Measurements from ENCODE around the gene THRB.
A peak's percentile ranks its signal among the peaks of the same experiment; 100 is the strongest.

Gene THRB
- total RNA-seq, result 0 to 0.32 (median 0.06) reads per million in 9 experiments

DNA sequence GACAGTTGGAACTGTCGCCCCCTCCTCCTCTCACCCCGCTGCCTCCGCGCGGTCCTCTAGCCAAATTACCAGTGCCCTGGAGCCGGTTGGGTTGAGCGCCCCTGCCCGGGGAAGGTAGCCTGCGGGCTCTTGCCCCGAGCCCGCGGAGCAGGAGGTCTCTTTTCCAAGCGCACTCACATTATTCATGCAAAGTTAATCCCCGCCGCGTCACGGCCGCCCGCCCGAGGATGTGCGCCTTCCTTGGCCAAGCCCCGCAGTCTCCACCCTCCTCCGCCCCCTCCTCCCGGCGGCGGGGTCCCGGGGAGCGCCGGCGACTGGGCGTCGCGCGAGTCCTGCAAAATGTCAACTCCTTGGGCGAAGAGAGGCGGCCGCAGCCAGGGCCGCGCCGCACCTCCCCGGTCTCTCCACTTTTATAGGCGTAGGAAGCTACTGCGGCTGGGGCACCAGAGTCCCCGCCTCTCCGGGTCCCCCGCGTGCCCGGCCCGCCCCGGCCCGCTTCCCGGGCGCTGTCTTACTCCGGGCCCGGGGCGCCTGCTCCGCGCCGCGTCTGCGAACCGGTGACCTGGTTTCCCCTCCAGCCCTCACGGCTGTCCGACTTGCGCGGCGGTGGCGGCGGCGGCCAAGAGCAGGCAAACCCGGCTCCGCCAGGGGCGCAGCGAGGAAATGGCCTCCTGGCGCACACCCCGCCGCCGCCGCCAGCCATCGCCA, at the start of gene THRB:
TSS of gene THRB (minus strand) at position 233 of the 708 bp plus-strand sequence.
- H3K27me3 Mint-ChIP-seq, result peaks cover 14 to 49% of the 10 kb centered on the region in 2 donors
- DNase-seq (no peak), ATAC-seq (replicated peaks) (no peak)
- no peak within 1 kb of the TSS for H3K27ac Mint-ChIP-seq
- peaks cover 0 to 2% of the 10 kb centered on the region in 2 donors for H3K4me1 Mint-ChIP-seq (ENCODE audit: low read depth in 2 of 2)
- peak within 1 kb of the TSS in 1 of 2 donors; percentile 47 for H3K4me3 Mint-ChIP-seq
- H3K9me3 Mint-ChIP-seq, result peaks cover 0 to 7% of the 10 kb centered on the region in 2 donors
- no peaks in the 10 kb centered on the region for H3K36me3 Mint-ChIP-seq (ENCODE audit: insufficient read depth)

GRCh38 chr3:24541935-24542334, 47.3 kb upstream of the THRB start:
- H3K4me3 Mint-ChIP-seq, result no peak overlapping the region
- DNase-seq (no peak), ATAC-seq (replicated peaks) (no peak)
- H3K36me3 Mint-ChIP-seq (ENCODE audit: insufficient read depth), result no peaks in the 10 kb centered on the region
- H3K27ac Mint-ChIP-seq, result no peak overlapping the region
- no peaks in the 10 kb centered on the region for H3K4me1 Mint-ChIP-seq (ENCODE audit: low read depth in 2 of 2)
- H3K27me3 Mint-ChIP-seq, result no peaks in the 10 kb centered on the region
- H3K9me3 Mint-ChIP-seq, result peaks cover 0 to 9% of the 10 kb centered on the region in 2 donors

DNA sequence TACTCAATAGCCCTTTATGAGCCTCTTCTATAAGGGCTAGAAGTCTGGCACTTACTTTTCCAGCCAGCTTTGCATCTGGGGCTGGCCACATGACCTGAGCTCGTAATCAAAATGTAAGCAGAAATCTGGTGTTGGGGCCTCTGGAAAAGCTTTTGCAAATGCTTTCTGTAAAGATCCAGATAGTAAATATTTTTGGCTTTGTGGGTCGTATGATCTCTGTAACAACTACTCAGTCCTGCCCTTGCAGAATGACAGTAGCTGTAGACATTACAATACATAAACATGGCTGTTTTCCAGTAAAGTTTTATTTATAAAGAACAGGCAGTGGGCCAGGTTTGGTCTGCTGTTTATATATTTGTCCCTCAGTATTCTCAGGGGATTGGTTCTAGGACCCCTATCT, 46.2 kb upstream of the THRB start:
- DNase-seq (no peak), ATAC-seq (replicated peaks) (no peak)
- no peaks in the 10 kb centered on the region for H3K27me3 Mint-ChIP-seq
- H3K36me3 Mint-ChIP-seq (ENCODE audit: insufficient read depth), result no peaks in the 10 kb centered on the region
- H3K4me3 Mint-ChIP-seq, result no peak overlapping the region
- H3K9me3 Mint-ChIP-seq, result peaks cover 0 to 9% of the 10 kb centered on the region in 2 donors
- H3K4me1 Mint-ChIP-seq (ENCODE audit: low read depth in 2 of 2), result no peaks in the 10 kb centered on the region
- no peak overlapping the region for H3K27ac Mint-ChIP-seq

DNA sequence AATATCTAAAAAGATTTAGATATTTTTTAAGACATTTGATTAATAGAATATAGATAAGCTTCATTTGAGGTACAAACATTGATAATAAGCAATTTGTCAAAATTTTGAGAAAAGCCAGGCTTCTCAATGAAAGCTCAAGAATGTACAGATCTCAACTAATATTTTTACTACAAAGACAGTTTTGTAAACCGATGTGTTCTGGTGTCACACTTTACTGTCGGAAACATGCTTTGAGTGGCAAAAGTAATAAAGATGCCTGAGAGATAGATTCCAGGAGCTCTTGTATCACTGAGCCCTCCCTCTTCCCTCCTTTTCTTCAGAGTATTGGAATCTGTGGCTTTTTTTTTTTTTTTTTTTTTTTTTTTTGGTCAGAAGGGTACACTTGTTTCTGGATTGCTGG, 45.0 kb upstream of the THRB start:
- no peak for ATAC-seq (replicated peaks)
- H3K4me3 Mint-ChIP-seq, result no peak overlapping the region
- peaks cover 0 to 9% of the 10 kb centered on the region in 2 donors for H3K9me3 Mint-ChIP-seq
- no peak overlapping the region for H3K27ac Mint-ChIP-seq
- H3K4me1 Mint-ChIP-seq (ENCODE audit: low read depth in 2 of 2), result no peaks in the 10 kb centered on the region
- no peaks in the 10 kb centered on the region for H3K36me3 Mint-ChIP-seq (ENCODE audit: insufficient read depth)
- no peak for DNase-seq
- no peaks in the 10 kb centered on the region for H3K27me3 Mint-ChIP-seq

- no peaks in the 10 kb centered on the region for H3K36me3 Mint-ChIP-seq (ENCODE audit: insufficient read depth)
- no peaks in the 10 kb centered on the region for H3K27me3 Mint-ChIP-seq
- ATAC-seq (replicated peaks) (no peak), DNase-seq (no peak)
- no peak overlapping the region for H3K4me3 Mint-ChIP-seq
- no peaks in the 10 kb centered on the region for H3K4me1 Mint-ChIP-seq (ENCODE audit: low read depth in 2 of 2)
- H3K27ac Mint-ChIP-seq, result no peak overlapping the region
- peaks cover 3 to 9% of the 10 kb centered on the region in 2 donors for H3K9me3 Mint-ChIP-seq
Measured at GRCh38 chr3:24538891-24539290, 44.2 kb upstream of the THRB start.

GRCh38 chr3:24533561-24534193, 39.0 kb upstream of the THRB start:
- H3K9me3 Mint-ChIP-seq, result peaks cover 4 to 6% of the 10 kb centered on the region in 2 donors

GRCh38 chr3:24530471-24530870, 35.8 kb upstream of the THRB start:
- ATAC-seq (replicated peaks), result no peak

More at GRCh38 chr3:24533561-24534193, 39.0 kb upstream of the THRB start:
- Mint-ChIP-seq H3K36me3 (ENCODE audit: insufficient read depth) (no peaks in the 10 kb centered on the region), H3K27me3 (no peaks in the 10 kb centered on the region), H3K27ac (no peak overlapping the region), H3K4me3 (no peak overlapping the region), H3K4me1 (ENCODE audit: low read depth in 2 of 2) (no peaks in the 10 kb centered on the region)
- DNase-seq, result no peak
- ATAC-seq (replicated peaks), result no peak

DNA sequence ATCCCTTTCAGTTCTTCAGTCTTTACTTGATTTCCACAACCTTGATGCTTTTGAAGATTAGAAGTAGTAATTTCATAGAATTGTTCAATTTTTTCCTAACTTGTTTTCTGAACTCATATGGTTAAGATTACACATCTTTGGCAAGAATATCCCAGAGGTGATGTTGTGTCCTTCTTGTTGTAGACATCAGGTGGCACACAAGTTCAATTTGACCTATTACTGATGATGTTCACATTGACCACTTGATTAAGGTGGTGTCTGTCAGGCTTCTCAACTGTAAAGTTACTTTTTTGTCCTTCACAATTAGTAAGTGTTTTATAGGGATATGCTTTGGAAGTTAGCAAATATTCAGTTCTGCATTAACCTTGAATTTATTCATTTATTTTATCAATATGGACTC, 34.6 kb upstream of the THRB start:
- Mint-ChIP-seq H3K27ac (no peak overlapping the region), H3K27me3 (no peaks in the 10 kb centered on the region), H3K4me1 (ENCODE audit: low read depth in 2 of 2) (no peaks in the 10 kb centered on the region), H3K9me3 (peaks cover 2 to 6% of the 10 kb centered on the region in 2 donors), H3K4me3 (no peak overlapping the region), H3K36me3 (ENCODE audit: insufficient read depth) (no peaks in the 10 kb centered on the region)
- DNase-seq (no peak), ATAC-seq (replicated peaks) (no peak)

More at GRCh38 chr3:24530471-24530870, 35.8 kb upstream of the THRB start:
- no peak for DNase-seq
- no peaks in the 10 kb centered on the region for H3K36me3 Mint-ChIP-seq (ENCODE audit: insufficient read depth)
- H3K9me3 Mint-ChIP-seq, result peaks cover 2 to 6% of the 10 kb centered on the region in 2 donors
- no peak overlapping the region for H3K4me3 Mint-ChIP-seq
- no peaks in the 10 kb centered on the region for H3K4me1 Mint-ChIP-seq (ENCODE audit: low read depth in 2 of 2)
- no peak overlapping the region for H3K27ac Mint-ChIP-seq
- no peaks in the 10 kb centered on the region for H3K27me3 Mint-ChIP-seq

DNA sequence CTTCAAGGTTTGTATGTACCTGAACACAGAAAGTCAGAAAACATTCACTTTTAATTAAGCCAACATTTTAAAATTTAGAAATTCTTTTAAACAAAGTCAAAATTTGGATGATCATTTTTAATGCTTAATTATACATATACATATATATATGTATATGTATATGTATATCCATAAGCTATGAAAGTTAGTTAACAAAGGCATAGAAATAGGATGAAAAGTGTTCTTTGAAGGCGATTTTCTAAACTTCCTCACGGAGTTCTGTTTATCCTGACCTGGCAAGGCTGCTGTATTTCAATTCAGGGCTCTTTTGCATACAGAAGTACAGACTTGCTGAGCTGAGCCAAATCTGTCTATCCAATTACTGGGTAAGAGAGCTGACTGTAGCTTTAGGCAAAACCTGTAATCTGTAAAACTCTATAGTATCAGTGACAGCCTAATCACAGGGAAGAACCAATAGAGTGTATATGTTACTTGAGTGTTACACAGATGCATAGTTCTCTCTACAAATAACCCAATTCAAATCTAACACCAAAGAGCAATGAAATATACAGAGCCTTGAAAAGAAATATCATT, 32.1 kb upstream of the THRB start:
- Mint-ChIP-seq H3K4me3 (no peak overlapping the region), H3K36me3 (ENCODE audit: insufficient read depth) (no peaks in the 10 kb centered on the region), H3K4me1 (ENCODE audit: low read depth in 2 of 2) (no peaks in the 10 kb centered on the region), H3K27me3 (peaks cover 0 to 8% of the 10 kb centered on the region in 2 donors), H3K27ac (no peak overlapping the region), H3K9me3 (peaks cover 0 to 4% of the 10 kb centered on the region in 2 donors)
- DNase-seq, result no peak
- no peak for ATAC-seq (replicated peaks)

- peaks cover 4 to 6% of the 10 kb centered on the region in 2 donors for H3K9me3 Mint-ChIP-seq
- DNase-seq (no peak), ATAC-seq (replicated peaks) (no peak)
- H3K27me3 Mint-ChIP-seq, result peaks cover 6 to 16% of the 10 kb centered on the region in 2 donors
- no peak overlapping the region for H3K4me3 Mint-ChIP-seq
- H3K27ac Mint-ChIP-seq, result no peak overlapping the region
- peaks cover 0 to 2% of the 10 kb centered on the region in 2 donors for H3K4me1 Mint-ChIP-seq (ENCODE audit: low read depth in 2 of 2)
- H3K36me3 Mint-ChIP-seq (ENCODE audit: insufficient read depth), result no peaks in the 10 kb centered on the region
Measured at GRCh38 chr3:24525557-24525956, 30.9 kb upstream of the THRB start.

DNA sequence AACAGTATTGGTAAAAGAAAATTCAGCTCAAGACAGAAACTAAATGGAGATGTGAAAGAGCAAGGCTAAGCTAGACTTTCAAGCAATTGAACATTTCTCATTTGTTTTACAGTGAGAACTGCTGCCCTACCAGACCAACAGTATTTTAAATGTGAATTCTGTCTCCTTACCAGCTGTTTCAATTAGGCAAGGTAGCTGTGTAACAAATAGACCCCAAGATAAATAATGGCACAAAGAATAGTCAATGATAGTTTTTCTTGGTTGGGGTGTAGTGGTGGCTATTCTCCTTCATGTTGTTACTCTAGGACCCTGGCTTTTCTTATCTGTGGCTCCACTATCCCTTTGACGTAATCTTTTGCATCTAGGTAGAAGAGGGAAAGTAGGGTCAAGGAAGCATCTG, 30.4 kb upstream of the THRB start:
- ATAC-seq (replicated peaks), result no peak
- Mint-ChIP-seq H3K27ac (no peak overlapping the region), H3K27me3 (peaks cover 11 to 21% of the 10 kb centered on the region in 2 donors), H3K36me3 (ENCODE audit: insufficient read depth) (no peaks in the 10 kb centered on the region), H3K4me1 (ENCODE audit: low read depth in 2 of 2) (peaks cover 0 to 2% of the 10 kb centered on the region in 2 donors), H3K4me3 (no peak overlapping the region), H3K9me3 (peaks cover 4 to 7% of the 10 kb centered on the region in 2 donors)
- no peak for DNase-seq

- Mint-ChIP-seq H3K4me3 (no peak overlapping the region), H3K27me3 (peaks cover 17 to 25% of the 10 kb centered on the region in 2 donors), H3K27ac (no peak overlapping the region), H3K9me3 (peaks cover 6 to 7% of the 10 kb centered on the region in 2 donors), H3K36me3 (ENCODE audit: insufficient read depth) (no peaks in the 10 kb centered on the region), H3K4me1 (ENCODE audit: low read depth in 2 of 2) (peaks cover 0 to 2% of the 10 kb centered on the region in 2 donors)
- ATAC-seq (replicated peaks) (no peak), DNase-seq (no peak)
Measured at GRCh38 chr3:24523988-24524727, 29.5 kb upstream of the THRB start.

GRCh38 chr3:24523215-24523614, 28.6 kb upstream of the THRB start:
- Mint-ChIP-seq H3K9me3 (peaks cover 6 to 7% of the 10 kb centered on the region in 2 donors), H3K4me3 (no peak overlapping the region), H3K36me3 (ENCODE audit: insufficient read depth) (no peaks in the 10 kb centered on the region), H3K27ac (no peak overlapping the region), H3K4me1 (ENCODE audit: low read depth in 2 of 2) (peaks cover 0 to 2% of the 10 kb centered on the region in 2 donors), H3K27me3 (peaks cover 17 to 25% of the 10 kb centered on the region in 2 donors)
- ATAC-seq (replicated peaks), result no peak
- DNase-seq, result no peak
